Ishikawa (cell line): Measurements from ENCODE around the gene CACNA2D3.

Experiments
- CEBPB ChIP-seq: IDR thresholded peaks from 2 replicates; pipeline ENCODE4 v1.6.1; 2012
- EP300 ChIP-seq: IDR thresholded peaks from 2 replicates; pipeline ENCODE4 v1.6.1; 2012; ENCODE audit warnings: borderline replicate concordance
- FOXM1 ChIP-seq: IDR thresholded peaks from 2 replicates; pipeline ENCODE4 v1.6.1; 2012; ENCODE audit warnings: low read depth, borderline replicate concordance
- MAX ChIP-seq: IDR thresholded peaks from 2 replicates; pipeline ENCODE4 v1.6.1; 2012
- NFIC ChIP-seq: IDR thresholded peaks from 2 replicates; pipeline ENCODE4 v1.6.1; 2012
- RAD21 ChIP-seq: IDR thresholded peaks from 2 replicates; pipeline ENCODE4 v1.6.1; 2012; ENCODE audit warnings: low read depth
- REST ChIP-seq: IDR thresholded peaks from 2 replicates; pipeline ENCODE4 v1.6.1; 2012; ENCODE audit warnings: low read depth, mild to moderate bottlenecking
- TAF1 ChIP-seq: IDR thresholded peaks from 2 replicates; pipeline ENCODE4 v1.6.1; 2012; ENCODE audit warnings: low read depth, mild to moderate bottlenecking
- USF1 ChIP-seq: IDR thresholded peaks from 2 replicates; pipeline ENCODE4 v1.6.1; 2012
- YY1 ChIP-seq: IDR thresholded peaks from 2 replicates; pipeline ENCODE4 v1.6.1; 2012; ENCODE audit warnings: low read depth
- ZBTB7A ChIP-seq: IDR thresholded peaks from 2 replicates; pipeline ENCODE4 v1.6.1; 2012; ENCODE audit warnings: low read depth

DNA sequence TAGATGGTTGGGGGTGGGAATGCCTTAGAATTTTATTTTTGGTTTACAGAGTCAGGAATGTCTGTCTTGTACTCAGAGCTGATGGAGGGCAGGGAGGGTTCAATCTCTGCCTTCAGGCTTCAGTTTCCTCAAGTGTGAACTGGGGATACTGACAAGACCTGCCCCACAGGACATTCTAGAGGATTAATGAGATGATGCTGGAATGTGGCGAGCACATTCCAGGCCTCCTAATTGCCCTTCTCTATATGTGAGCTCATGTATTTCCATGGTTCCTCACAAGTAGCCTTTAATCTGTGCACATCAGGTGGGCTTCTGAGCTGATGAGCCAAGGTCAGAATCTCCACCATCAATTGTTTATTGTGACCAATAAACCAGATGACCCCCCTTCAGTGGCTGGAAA is 90.4 kb downstream of the CACNA2D3 start:
- TF ChIP-seq REST (no peak), EP300 (no peak), CEBPB (no peak), TAF1 (no peak), FOXM1 (no peak), YY1 (no peak), NFIC (no peak), MAX (no peak), ZBTB7A (no peak), RAD21 (no peak), USF1 (no peak)
